DMS79 treated with DMSO at 0.1 percent for 48 hours (cell line): ENCODE data around the gene PDS5B.

Experiments
- DNase-seq: peaks from one replicate; lab custom pipeline; 2025; lab: John Stamatoyannopoulos, UW

The PDS5B gene

GRCh38 chr13:32731074-32731473, 144.8 kb downstream of the PDS5B start:
- DNase-seq: no peak

- DNase-seq: no peak
Measured at GRCh38 chr13:32731576-32731975, 145.3 kb downstream of the PDS5B start.

GRCh38 chr13:32733690-32734089, 147.4 kb downstream of the PDS5B start:
- no peak for DNase-seq

- no peak for DNase-seq
Measured at GRCh38 chr13:32734511-32734910, 148.3 kb downstream of the PDS5B start.

GRCh38 chr13:32735859-32736258, 149.6 kb downstream of the PDS5B start:
- DNase-seq: no peak

- no peak for DNase-seq
Measured at GRCh38 chr13:32736648-32737047, 150.4 kb downstream of the PDS5B start.

GRCh38 chr13:32737111-32737571, 150.9 kb downstream of the PDS5B start:
- no peak for DNase-seq

GRCh38 chr13:32737679-32738078, 151.4 kb downstream of the PDS5B start:
- no peak for DNase-seq

GRCh38 chr13:32745509-32745908, 159.3 kb downstream of the PDS5B start:
- DNase-seq: no peak

GRCh38 chr13:32746474-32746873, 160.2 kb downstream of the PDS5B start:
- no peak for DNase-seq

- no peak for DNase-seq
Measured at GRCh38 chr13:32748305-32748704, 162.1 kb downstream of the PDS5B start.

- DNase-seq: no peak
Measured at GRCh38 chr13:32751340-32751739, 165.1 kb downstream of the PDS5B start.

GRCh38 chr13:32752311-32752710, 166.1 kb downstream of the PDS5B start:
- DNase-seq: no peak

GRCh38 chr13:32752997-32753606, 166.8 kb downstream of the PDS5B start:
- peak; percentile 80 for DNase-seq

- no peak for DNase-seq
Measured at GRCh38 chr13:32754179-32754578, 167.9 kb downstream of the PDS5B start.

- DNase-seq: no peak
Measured at GRCh38 chr13:32759152-32759551, 172.9 kb downstream of the PDS5B start.

- DNase-seq: no peak
Measured at GRCh38 chr13:32761472-32761871, 175.2 kb downstream of the PDS5B start.

GRCh38 chr13:32779119-32779518, 192.9 kb downstream of the PDS5B start:
- no peak for DNase-seq

GRCh38 chr13:32781906-32782305, 195.7 kb downstream of the PDS5B start:
- DNase-seq: no peak

- no peak for DNase-seq
Measured at GRCh38 chr13:32783067-32783466, 196.8 kb downstream of the PDS5B start.

- DNase-seq: no peak
Measured at GRCh38 chr13:32790731-32791130, 204.5 kb downstream of the PDS5B start.

GRCh38 chr13:32791545-32792172, 205.4 kb downstream of the PDS5B start:
- DNase-seq: no peak

- no peak for DNase-seq
Measured at GRCh38 chr13:32796754-32797153, 210.5 kb downstream of the PDS5B start.

GRCh38 chr13:32802159-32802558, 215.9 kb downstream of the PDS5B start:
- DNase-seq: no peak
